Coronary artery (tissue), 2 donors: ENCODE data around the gene SPOP.

Experiments
- DNase-seq: peaks from one replicate; pipeline ENCODE4 v3.0.0-alpha.2; 2017; ENCODE audit warnings: low spot score
- H3K27ac ChIP-seq, 2 donors: fragments of 200-600 bp; sonication (generic); one replicate each; pipeline ENCODE4 v1.5.1; 2016 to 2019
- H3K4me3 ChIP-seq: fragments of 200-600 bp; sonication (generic); 2 replicates; pipeline ENCODE4 v1.5.1; 2016; ENCODE audit warnings: mild to moderate bottlenecking, moderate library complexity
- TF ChIP-seq, protein P1 (sequence below): fragments of 200-600 bp; sonication (generic); IDR thresholded peaks from one replicate; pipeline ENCODE4 v1.5.1; 2019; ENCODE audit warnings: antibody characterized with exemption

SPOP gene

DNA sequence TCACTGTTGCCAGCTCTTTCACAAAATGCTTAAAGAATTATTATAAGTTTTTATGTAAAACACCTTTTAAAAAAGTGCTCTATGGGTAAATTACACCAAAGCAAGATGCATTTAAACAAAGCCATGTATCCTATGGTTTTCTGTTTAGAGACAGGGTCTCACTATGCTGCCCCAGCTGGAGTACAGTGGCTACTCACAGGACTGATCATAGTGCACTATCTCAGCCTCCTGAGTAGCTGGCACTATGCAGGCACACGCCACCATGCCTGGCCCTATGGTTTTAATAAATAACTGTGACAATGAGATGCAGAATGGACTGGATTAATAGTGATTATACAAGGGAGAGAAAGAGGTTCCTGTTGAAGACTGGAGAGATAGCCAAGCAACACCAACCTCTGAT, 40.2 kb downstream of the SPOP start:
- peak overlapping the region; percentile 80 to 90 for H3K27ac ChIP-seq
- TF ChIP-seq, protein P1, sequence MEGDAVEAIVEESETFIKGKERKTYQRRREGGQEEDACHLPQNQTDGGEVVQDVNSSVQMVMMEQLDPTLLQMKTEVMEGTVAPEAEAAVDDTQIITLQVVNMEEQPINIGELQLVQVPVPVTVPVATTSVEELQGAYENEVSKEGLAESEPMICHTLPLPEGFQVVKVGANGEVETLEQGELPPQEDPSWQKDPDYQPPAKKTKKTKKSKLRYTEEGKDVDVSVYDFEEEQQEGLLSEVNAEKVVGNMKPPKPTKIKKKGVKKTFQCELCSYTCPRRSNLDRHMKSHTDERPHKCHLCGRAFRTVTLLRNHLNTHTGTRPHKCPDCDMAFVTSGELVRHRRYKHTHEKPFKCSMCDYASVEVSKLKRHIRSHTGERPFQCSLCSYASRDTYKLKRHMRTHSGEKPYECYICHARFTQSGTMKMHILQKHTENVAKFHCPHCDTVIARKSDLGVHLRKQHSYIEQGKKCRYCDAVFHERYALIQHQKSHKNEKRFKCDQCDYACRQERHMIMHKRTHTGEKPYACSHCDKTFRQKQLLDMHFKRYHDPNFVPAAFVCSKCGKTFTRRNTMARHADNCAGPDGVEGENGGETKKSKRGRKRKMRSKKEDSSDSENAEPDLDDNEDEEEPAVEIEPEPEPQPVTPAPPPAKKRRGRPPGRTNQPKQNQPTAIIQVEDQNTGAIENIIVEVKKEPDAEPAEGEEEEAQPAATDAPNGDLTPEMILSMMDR = no peak
- H3K4me3 ChIP-seq = no peak overlapping the region
- no peak for DNase-seq

DNA sequence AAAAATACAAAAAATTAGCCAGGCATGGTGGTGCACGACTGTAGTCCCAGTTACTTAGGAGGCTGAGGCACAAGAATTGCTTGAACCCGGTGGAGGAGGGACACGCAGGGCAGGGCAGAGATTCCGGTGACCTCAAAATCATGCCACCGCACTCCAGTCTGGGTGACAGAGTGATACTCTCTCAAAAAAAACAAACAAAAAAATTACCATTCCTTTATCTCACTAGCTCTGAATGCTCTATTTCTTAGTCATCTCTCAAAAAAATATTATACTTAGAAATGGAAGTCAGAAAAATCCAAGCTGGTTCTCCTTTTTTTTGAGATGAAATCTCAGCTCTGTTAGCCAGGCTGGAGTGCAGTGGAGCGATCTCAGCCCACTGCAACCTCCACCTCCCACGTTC, 40.8 kb downstream of the SPOP start:
- DNase-seq = no peak
- Histone ChIP-seq H3K4me3 (peak overlapping the region; percentile 39), H3K27ac (peak overlapping the region; percentile 80 to 90)
- TF ChIP-seq, protein P1 = no peak

DNA sequence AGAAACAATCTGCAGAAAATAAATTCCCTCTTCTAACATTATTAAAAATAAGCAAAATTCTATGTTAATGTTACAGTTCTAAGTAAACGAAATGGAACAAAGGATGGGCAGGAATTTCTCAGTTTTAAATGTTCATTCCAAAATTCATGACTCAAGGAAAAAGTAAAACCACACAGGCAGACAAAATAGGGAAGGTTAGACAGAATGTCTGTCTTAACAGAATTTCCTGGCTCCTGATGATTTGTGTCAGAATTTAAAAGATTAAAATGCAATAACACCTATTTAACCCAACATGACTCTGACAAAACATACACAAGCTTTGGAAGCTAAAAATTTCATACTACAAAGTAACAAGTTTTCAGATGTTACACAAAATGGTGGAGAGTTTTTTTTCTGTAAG, 42.8 kb downstream of the SPOP start:
- TF ChIP-seq, protein P1 = no peak
- no peak for DNase-seq
- Histone ChIP-seq H3K4me3 (no peak overlapping the region), H3K27ac (peak overlapping the region; percentile 80 to 86)

DNA sequence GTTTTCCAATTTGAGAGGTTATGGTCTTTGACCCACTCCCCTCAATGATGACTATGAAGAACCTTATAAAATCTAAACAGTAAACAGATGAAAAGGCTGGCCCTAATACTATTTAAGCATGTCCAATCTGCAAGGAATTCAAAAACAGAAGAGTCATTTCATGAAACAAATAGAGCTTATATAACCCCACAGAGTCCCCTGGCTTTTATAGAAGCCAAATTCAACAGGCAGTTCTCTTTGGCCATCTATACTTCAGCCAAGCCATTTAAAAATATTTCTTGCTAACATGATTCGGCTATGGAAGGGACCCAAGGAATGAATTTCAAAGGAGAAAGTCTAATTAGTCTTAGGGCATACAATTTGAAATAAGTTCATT, 43.4 kb downstream of the SPOP start:
- no peak overlapping the region for H3K4me3 ChIP-seq
- no peak for DNase-seq
- H3K27ac ChIP-seq = peak overlapping the region; percentile 80 to 86
- TF ChIP-seq, protein P1 = no peak

DNA sequence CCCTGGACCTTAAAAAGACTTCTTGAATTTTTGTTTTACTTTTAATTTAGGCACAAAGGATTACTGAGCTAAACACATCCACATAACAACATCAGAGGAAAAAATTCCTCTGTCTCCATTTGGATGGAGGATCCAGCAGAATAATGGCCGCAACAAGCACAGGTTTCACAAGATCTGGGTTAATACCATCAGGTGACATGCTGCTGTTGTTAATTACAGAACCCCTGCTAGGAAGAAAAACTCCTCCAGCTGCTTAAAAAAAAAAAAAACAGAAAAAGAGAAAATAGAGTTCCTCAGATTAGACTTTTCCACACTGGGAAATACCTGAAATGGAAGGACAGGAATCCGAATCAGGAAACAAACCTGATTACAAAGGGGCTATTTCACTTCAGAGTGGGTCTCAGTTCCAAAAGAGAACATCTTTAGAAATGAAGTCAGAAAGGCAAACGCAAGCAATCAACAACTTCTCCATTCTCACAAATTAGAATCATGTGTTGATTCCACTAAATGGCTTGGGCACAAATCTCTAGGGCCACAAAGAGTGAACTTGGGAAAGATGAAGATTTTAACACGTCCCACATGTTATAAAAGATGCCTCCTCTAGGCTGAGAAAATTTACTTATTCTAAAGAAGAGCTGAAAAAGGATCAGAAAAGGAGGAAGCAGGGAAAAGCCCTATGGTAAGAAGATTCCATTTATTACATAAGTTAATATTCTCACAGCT, 44.0 kb downstream of the SPOP start:
- DNase-seq = no peak
- H3K27ac ChIP-seq = peak overlapping the region; percentile 80 to 86
- H3K4me3 ChIP-seq = no peak overlapping the region
- TF ChIP-seq, protein P1 = no peak

DNA sequence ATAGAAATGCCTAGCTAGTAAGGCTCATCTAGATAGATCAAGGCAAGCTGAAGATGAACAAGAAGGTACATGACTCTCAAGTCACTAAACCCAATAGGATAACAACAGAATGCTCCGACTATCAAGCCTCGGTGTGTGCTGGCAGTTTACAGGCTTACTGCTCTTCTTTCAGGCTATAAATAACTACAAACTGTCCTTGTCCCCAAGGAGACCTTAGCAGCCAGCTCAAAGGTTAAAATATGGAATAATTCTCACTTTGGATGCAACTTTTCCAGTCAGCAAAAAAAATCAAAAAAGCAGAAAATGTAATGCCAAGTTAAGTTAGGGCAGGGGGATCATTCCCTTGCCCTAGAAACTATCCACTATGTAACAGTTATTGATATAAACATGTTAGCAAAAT, 44.6 kb downstream of the SPOP start:
- no peak for DNase-seq
- peak overlapping the region; percentile 80 to 86 for H3K27ac ChIP-seq
- H3K4me3 ChIP-seq = peak overlapping the region; percentile 27
- TF ChIP-seq, protein P1 = no peak

DNA sequence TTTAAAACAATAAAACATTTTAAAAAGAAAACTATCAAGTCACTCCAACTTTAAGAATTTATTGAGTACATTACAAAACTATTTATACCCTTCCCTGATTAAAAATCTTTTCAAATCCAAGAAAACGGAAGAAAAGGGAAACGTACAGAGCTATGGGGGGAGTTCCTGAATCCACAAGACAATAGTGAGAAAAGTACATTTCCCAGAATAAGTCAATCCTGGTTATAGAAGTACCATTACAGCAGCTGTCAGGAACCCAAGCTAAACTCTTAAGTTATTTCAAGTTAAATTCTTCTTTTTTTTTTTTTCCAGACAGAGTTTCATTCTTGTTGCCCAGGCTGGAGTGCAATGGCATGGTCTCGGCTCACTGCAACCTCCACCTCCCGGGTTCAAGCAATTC, 45.7 kb downstream of the SPOP start:
- Histone ChIP-seq H3K27ac (peak overlapping the region; percentile 80 to 86), H3K4me3 (peak overlapping the region; percentile 4)
- DNase-seq = no peak
- TF ChIP-seq, protein P1 = no peak
